ENCODE results near the gene PAWR.

DNA sequence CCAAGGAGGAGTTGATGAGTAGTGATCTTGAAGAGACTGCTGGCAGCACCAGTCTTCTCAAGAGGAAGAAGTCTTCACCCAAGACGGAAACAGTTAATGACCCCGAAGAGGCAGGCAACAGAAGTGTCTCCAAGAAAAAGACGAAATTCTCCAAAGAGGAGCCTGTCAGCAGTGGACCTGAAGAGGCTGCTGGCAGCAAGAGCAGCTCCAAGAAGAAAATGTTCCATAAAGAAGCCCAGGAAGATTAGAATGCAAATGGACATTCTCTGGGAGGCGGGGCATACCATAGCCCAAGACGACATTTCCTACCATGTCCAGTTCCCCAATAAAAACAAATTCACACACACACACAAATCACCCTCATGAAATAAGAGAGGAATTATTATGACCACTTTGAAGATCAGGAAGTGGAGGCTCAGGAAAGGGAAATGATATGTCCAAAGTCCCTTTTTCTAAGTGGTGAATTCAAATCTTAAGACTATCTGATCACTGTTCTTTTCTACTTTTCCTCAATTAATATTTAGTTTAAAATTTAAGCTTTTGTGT, 131.8 kb downstream of the PAWR start:
- no peak for TF ChIP-seq POLR2A (IDR thresholded peaks at IDR 0.05)
- TF ChIP-seq, protein P1, sequence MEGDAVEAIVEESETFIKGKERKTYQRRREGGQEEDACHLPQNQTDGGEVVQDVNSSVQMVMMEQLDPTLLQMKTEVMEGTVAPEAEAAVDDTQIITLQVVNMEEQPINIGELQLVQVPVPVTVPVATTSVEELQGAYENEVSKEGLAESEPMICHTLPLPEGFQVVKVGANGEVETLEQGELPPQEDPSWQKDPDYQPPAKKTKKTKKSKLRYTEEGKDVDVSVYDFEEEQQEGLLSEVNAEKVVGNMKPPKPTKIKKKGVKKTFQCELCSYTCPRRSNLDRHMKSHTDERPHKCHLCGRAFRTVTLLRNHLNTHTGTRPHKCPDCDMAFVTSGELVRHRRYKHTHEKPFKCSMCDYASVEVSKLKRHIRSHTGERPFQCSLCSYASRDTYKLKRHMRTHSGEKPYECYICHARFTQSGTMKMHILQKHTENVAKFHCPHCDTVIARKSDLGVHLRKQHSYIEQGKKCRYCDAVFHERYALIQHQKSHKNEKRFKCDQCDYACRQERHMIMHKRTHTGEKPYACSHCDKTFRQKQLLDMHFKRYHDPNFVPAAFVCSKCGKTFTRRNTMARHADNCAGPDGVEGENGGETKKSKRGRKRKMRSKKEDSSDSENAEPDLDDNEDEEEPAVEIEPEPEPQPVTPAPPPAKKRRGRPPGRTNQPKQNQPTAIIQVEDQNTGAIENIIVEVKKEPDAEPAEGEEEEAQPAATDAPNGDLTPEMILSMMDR (IDR thresholded peaks at IDR 0.05), result no peak
- no peak for TF ChIP-seq POLR2AphosphoS5 (IDR thresholded peaks at IDR 0.05)
- no peak for TF ChIP-seq EP300 (IDR thresholded peaks at IDR 0.05)
